Effector memory CD4-positive, alpha-beta T cell (primary cell): ENCODE data around the gene WNT6.
A peak's percentile ranks its signal among the peaks of the same experiment; 100 is the strongest.

ENCODE experiments used
- DNase-seq, 3 donors: peaks; one replicate each; pipeline ENCODE4 v3.0.0-alpha.2; 2020
- H3K27ac ChIP-seq: 2 replicates; pipeline ENCODE4 v1.7.0; 2013; ENCODE audit warnings: mild to moderate bottlenecking, low read length, moderate library complexity; ENCODE audit not compliant: insufficient read depth, poor library complexity, severe bottlenecking
- H3K27me3 ChIP-seq: replicated peaks from 2 replicates; pipeline ENCODE4 v1.7.0; 2013; ENCODE audit warnings: mild to moderate bottlenecking, low read length; ENCODE audit not compliant: insufficient read depth, control insufficient read depth, poor library complexity, severe bottlenecking
- H3K36me3 ChIP-seq: 2 replicates; pipeline ENCODE4 v1.7.0; 2013; ENCODE audit warnings: mild to moderate bottlenecking, low read length, moderate library complexity; ENCODE audit not compliant: control insufficient read depth, insufficient read depth
- H3K4me1 ChIP-seq: 2 replicates; pipeline ENCODE4 v1.7.0; 2013; ENCODE audit warnings: low read length, mild to moderate bottlenecking; ENCODE audit not compliant: control insufficient read depth, insufficient read depth, poor library complexity, severe bottlenecking
- H3K4me3 ChIP-seq: 2 replicates; pipeline ENCODE4 v1.7.0; 2013; ENCODE audit warnings: low read length, low read depth, mild to moderate bottlenecking; ENCODE audit not compliant: insufficient read depth, poor library complexity, severe bottlenecking
- H3K9me3 ChIP-seq: 2 replicates; pipeline ENCODE4 v1.7.0; 2013; ENCODE audit warnings: mild to moderate bottlenecking, low read length, moderate library complexity; ENCODE audit not compliant: control insufficient read depth

Gene WNT6

GRCh38 chr2:218856896-218857243, 2.7 kb upstream of the WNT6 start:
- Histone ChIP-seq H3K36me3 (no peaks in the 10 kb centered on the region), H3K9me3 (no peaks in the 10 kb centered on the region), H3K27me3 (peaks cover 63% of the 10 kb centered on the region), H3K4me3 (no peak overlapping the region), H3K4me1 (peaks cover 22% of the 10 kb centered on the region), H3K27ac (no peak overlapping the region)
- no peak for DNase-seq

GRCh38 chr2:218857371-218858137, 2.1 kb upstream of the WNT6 start:
- H3K27ac ChIP-seq = no peak overlapping the region
- DNase-seq = no peak
- H3K4me1 ChIP-seq = peaks cover 22% of the 10 kb centered on the region
- no peaks in the 10 kb centered on the region for H3K9me3 ChIP-seq
- H3K4me3 ChIP-seq = no peak overlapping the region
- H3K27me3 ChIP-seq = peaks cover 66% of the 10 kb centered on the region
- no peaks in the 10 kb centered on the region for H3K36me3 ChIP-seq

GRCh38 chr2:218858138-218858445, 1.5 kb upstream of the WNT6 start:
- peaks cover 22% of the 10 kb centered on the region for H3K4me1 ChIP-seq
- H3K27ac ChIP-seq = no peak overlapping the region
- H3K27me3 ChIP-seq = peaks cover 63% of the 10 kb centered on the region
- H3K36me3 ChIP-seq = no peaks in the 10 kb centered on the region
- no peaks in the 10 kb centered on the region for H3K9me3 ChIP-seq
- H3K4me3 ChIP-seq = no peak overlapping the region
- no peak for DNase-seq

DNA sequence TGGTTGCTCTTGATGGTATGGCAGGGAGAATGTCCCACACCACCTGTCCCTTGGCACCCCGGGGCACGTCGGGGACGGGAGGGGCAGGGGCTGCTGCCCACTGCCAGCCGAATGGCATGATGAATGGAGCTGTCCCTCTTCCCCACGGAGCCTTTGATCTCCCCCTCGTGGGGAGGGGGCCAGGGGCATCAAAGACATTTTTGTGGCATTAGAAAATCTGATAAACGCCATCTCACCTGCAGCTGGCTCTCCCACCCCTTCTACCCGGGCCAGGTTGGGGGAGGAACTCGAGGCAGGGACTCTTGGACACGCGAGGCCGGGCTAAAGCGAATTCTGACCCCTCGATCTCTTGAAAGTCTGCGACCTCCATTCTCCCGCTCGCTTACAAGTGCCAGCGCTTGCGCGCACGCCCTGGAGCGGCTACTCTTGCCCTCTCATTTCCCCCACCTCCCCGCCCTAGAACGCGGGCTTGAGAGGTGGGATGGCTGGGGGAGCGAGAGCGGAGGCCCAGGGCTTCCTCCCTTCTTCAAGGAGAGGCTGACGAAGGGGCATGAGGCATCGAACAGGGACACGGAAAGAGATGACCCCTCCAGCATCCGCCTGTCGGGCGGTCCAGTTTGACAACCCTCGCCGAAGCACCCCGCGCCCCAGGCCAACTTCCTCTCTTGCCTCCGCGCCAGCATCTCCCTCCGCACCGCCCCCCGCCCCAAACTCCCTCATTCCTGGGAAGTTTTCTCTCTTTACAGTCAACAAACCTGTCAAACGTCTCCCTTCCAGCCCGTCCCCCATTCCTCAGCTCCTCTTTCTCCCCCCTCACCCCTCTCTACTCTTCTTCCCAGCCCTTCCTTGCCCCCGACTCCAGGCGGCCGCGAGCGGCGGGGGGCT, 692 bp upstream of the WNT6 start:
- H3K27ac ChIP-seq = no peak overlapping the region
- peak overlapping the region; percentile 25 for H3K4me3 ChIP-seq
- no peaks in the 10 kb centered on the region for H3K36me3 ChIP-seq
- H3K9me3 ChIP-seq = no peaks in the 10 kb centered on the region
- DNase-seq = no peak
- peaks cover 61% of the 10 kb centered on the region for H3K27me3 ChIP-seq
- peaks cover 22% of the 10 kb centered on the region for H3K4me1 ChIP-seq

DNA sequence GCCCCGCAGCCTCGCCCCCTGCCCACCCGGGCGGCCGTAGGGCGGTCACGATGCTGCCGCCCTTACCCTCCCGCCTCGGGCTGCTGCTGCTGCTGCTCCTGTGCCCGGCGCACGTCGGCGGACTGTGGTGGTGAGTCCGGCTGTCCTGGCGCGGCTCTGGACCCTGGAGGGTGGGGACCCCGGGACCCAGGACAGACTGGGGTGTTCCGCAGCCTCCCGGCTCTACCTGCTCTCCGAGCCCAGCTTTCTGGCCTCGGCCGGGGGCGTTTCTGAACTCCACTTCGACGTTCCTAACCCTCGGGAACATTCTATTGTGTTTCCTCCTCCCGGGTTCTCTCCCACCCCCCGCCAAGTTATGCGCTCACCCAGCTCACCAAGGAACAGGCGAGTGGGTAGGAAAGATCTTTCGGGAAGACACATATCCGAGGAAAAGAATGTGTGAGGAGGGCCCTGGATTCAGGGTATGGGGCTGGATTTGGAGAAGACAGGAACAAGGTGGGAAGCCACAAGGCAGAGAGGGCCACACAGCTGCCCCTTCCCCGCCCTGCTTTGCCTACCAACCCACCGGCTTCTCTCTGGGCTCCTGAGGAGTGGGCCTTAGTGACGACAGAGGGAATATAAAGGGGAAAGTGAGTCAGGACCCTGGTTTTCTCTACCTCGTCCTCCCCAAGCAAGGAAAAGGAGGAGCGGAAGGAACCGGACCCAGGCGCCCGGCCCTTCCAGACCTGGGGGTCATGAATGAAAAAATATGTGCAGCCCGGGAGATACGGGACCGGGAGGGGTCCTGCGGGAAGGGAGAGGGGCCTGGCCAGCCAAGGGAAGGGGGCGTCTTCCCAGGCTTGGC, 605 bp downstream of the WNT6 start:
- H3K36me3 ChIP-seq = no peaks in the 10 kb centered on the region
- no peak for DNase-seq
- no peak overlapping the region for H3K27ac ChIP-seq
- H3K4me3 ChIP-seq = peak overlapping the region; percentile 36
- no peaks in the 10 kb centered on the region for H3K9me3 ChIP-seq
- H3K27me3 ChIP-seq = peaks cover 56% of the 10 kb centered on the region
- peaks cover 22% of the 10 kb centered on the region for H3K4me1 ChIP-seq

DNA sequence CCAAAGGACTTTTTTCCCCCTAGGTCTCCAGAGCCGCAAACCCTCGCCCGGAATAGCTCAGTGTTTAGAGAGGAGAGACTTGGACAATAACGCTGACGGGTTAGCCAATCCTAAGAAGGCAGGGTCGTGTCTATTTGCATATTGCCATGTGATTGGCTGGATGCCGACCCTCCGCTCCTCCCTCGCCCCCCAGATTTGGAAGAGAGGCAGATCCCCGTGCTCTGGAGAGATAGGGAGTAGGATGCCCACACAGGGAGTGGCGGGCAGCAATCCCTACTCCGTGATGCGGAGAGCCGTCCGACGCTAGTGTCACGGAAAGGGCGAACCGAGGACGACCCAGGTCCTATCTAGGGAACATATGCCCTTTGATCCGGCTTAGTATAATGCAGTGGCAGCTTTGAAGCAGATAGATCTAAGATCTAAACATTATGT, 1.4 kb downstream of the WNT6 start:
- Histone ChIP-seq H3K9me3 (no peaks in the 10 kb centered on the region), H3K36me3 (no peaks in the 10 kb centered on the region), H3K27ac (no peak overlapping the region), H3K4me1 (peaks cover 22% of the 10 kb centered on the region), H3K27me3 (peaks cover 50% of the 10 kb centered on the region), H3K4me3 (no peak overlapping the region)
- DNase-seq = no peak

GRCh38 chr2:218861645-218862318, 2.2 kb downstream of the WNT6 start:
- Histone ChIP-seq H3K36me3 (no peaks in the 10 kb centered on the region), H3K4me3 (no peak overlapping the region), H3K9me3 (no peaks in the 10 kb centered on the region), H3K4me1 (peaks cover 22% of the 10 kb centered on the region), H3K27me3 (peaks cover 44% of the 10 kb centered on the region), H3K27ac (no peak overlapping the region)
- no peak for DNase-seq

GRCh38 chr2:218863021-218863520, 3.5 kb downstream of the WNT6 start:
- peaks cover 22% of the 10 kb centered on the region for H3K4me1 ChIP-seq
- no peak overlapping the region for H3K27ac ChIP-seq
- no peak overlapping the region for H3K4me3 ChIP-seq
- no peaks in the 10 kb centered on the region for H3K9me3 ChIP-seq
- H3K27me3 ChIP-seq = peaks cover 37% of the 10 kb centered on the region
- DNase-seq = no peak
- H3K36me3 ChIP-seq = no peaks in the 10 kb centered on the region

GRCh38 chr2:218865396-218865795, 5.8 kb downstream of the WNT6 start:
- Histone ChIP-seq H3K27ac (no peak overlapping the region), H3K4me3 (no peak overlapping the region), H3K36me3 (no peaks in the 10 kb centered on the region), H3K9me3 (no peaks in the 10 kb centered on the region), H3K4me1 (peaks cover 7% of the 10 kb centered on the region), H3K27me3 (peaks cover 18% of the 10 kb centered on the region)
- no peak for DNase-seq
